Measurements from ENCODE around the gene HS6ST3. TPM values are rescaled to one million over a fixed set of nuclear protein-coding genes. Genes with fewer than 3 reads are reported as not detected.
A peak's percentile ranks its signal among the peaks of the same experiment; 100 is the strongest.

Gene HS6ST3
- total and polyA plus RNA-seq, 5 donors from 2014 or later: not detected

DNA sequence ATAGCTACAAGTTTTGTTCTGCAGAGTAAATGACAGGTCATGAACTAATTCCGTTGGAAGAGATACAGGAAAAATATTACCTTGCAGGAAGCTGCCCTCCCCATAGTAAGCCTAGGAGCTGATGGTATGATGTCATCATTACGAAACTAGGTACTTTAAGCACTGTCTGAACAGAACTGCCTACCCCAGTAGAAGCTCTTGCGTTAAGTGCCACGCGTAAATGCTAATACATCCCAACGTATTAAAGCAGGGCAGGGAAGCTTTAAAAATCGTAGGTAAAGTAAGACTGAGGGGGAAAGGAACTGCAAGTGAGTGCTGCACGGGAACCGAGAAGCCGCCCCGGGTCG lies 37.3 kb upstream of the HS6ST3 start:
- Mint-ChIP-seq H3K27me3 (peaks cover 21% of the 10 kb centered on the region), H3K4me3 (peak overlapping the region in 2 of 4 donors; percentile 39 to 49), H3K9me3 (peaks cover 0 to 16% (median 2%) of the 10 kb centered on the region in 7 donors), H3K27ac (peak overlapping the region in 1 of 3 donors; percentile 10), H3K4me1 (peaks cover 3 to 6% (median 5%) of the 10 kb centered on the region in 4 donors), H3K36me3 (no peaks in the 10 kb centered on the region)
- peaks cover 7% of the 10 kb centered on the region for H3K4me1 ChIP-seq (ENCODE audit: control insufficient read depth, insufficient read depth, low read length, poor library complexity, severe bottlenecking)
- H3K27me3 ChIP-seq (ENCODE audit: control insufficient read depth, insufficient read depth, low read length): no peaks in the 10 kb centered on the region
- ATAC-seq (ENCODE audit: low read depth in 2 of 2) (no peak), DNase-seq (no peak)
- H3K36me3 ChIP-seq (ENCODE audit: control insufficient read depth, insufficient read depth, low read length): no peaks in the 10 kb centered on the region
- H3K9me3 ChIP-seq (ENCODE audit: control insufficient read depth in 2 of 2, low read length in 2 of 2): no peaks in the 10 kb centered on the region
- no peak overlapping the region for H3K4me3 ChIP-seq (ENCODE audit: low read depth, low read length)
- H3K27ac ChIP-seq (ENCODE audit: insufficient read depth, low read length, poor library complexity, severe bottlenecking): no peak overlapping the region

- Histone ChIP-seq H3K9me3 (ENCODE audit: control insufficient read depth in 2 of 2, low read length in 2 of 2) (no peaks in the 10 kb centered on the region), H3K4me1 (ENCODE audit: control insufficient read depth, insufficient read depth, low read length, poor library complexity, severe bottlenecking) (peaks cover 7% of the 10 kb centered on the region), H3K27me3 (ENCODE audit: control insufficient read depth, insufficient read depth, low read length) (no peaks in the 10 kb centered on the region), H3K36me3 (ENCODE audit: control insufficient read depth, insufficient read depth, low read length) (no peaks in the 10 kb centered on the region), H3K27ac (ENCODE audit: insufficient read depth, low read length, poor library complexity, severe bottlenecking) (no peak within 1 kb of the TSS), H3K4me3 (ENCODE audit: low read depth, low read length) (no peak within 1 kb of the TSS)
- ATAC-seq (ENCODE audit: low read depth in 2 of 2) (peak; percentile 55 to 65), DNase-seq (no peak)
- peaks cover 0 to 12% (median 3%) of the 10 kb centered on the region in 7 donors for H3K9me3 Mint-ChIP-seq
- H3K27ac Mint-ChIP-seq: peak within 1 kb of the TSS in 1 of 3 donors; percentile 10
- H3K4me3 Mint-ChIP-seq: peak within 1 kb of the TSS in 2 of 4 donors; percentile 39 to 49
- H3K36me3 Mint-ChIP-seq: no peaks in the 10 kb centered on the region
- peaks cover 3 to 6% (median 5%) of the 10 kb centered on the region in 4 donors for H3K4me1 Mint-ChIP-seq
- peaks cover 21% of the 10 kb centered on the region for H3K27me3 Mint-ChIP-seq
These were observed 36.8 kb upstream of the HS6ST3 start, which contains the start of gene UGGT2 for GRCh38 chr13:96053003-96053703. TSS of gene UGGT2 (minus strand) at chr13:96053401. CDS start at chr13:96053312, 89 bp downstream.

DNA sequence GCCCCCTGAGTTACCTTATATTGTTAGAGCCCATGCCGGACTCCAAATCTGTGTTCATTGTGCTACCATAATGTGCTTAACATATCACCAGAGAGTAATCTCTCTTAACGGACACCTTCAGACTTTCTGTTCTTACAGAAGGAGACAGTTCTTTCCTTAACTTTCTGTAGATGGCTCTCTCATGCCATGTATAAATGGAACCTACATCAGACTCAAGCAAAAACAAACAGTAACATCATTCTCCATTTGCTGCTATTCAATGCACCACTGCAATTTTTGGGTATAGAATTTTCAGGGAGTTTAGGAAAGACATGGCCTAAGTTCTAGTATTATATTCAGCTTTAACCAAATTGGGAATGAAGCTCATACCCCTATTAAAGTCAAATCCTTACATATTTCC lies 24.1 kb upstream of the HS6ST3 start:
- peaks cover 0 to 9% (median 3%) of the 10 kb centered on the region in 7 donors for H3K9me3 Mint-ChIP-seq
- ATAC-seq (ENCODE audit: low read depth in 2 of 2): no peak

DNA sequence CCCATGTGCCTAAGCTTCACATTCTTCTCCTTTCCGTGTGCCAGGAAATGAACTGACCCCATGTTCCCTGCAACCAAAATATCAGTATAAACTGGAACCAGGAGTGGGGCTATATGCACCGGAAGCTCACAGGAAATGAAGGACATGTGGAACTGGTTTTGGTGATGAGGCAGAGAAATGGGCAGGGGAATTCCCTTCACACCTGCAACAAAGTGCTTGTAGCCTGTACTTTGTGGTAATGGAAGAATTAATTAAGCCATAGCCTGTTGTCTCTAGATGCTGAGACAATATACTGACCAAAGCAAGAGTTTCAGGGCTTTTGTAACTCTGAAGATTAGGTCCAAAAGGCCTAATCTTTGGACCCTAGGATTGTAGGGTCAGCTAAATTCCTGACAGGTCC lies 21.2 kb upstream of the HS6ST3 start:
- Histone ChIP-seq H3K9me3 (ENCODE audit: control insufficient read depth in 2 of 2, low read length in 2 of 2) (no peaks in the 10 kb centered on the region), H3K36me3 (ENCODE audit: control insufficient read depth, insufficient read depth, low read length) (no peaks in the 10 kb centered on the region), H3K4me1 (ENCODE audit: control insufficient read depth, insufficient read depth, low read length, poor library complexity, severe bottlenecking) (no peaks in the 10 kb centered on the region), H3K27me3 (ENCODE audit: control insufficient read depth, insufficient read depth, low read length) (no peaks in the 10 kb centered on the region), H3K27ac (ENCODE audit: insufficient read depth, low read length, poor library complexity, severe bottlenecking) (no peak overlapping the region), H3K4me3 (ENCODE audit: low read depth, low read length) (no peak overlapping the region)
- H3K4me3 Mint-ChIP-seq: no peak overlapping the region
- no peaks in the 10 kb centered on the region for H3K36me3 Mint-ChIP-seq
- ATAC-seq (ENCODE audit: low read depth in 2 of 2) (no peak), DNase-seq (no peak)
- H3K27ac Mint-ChIP-seq: no peak overlapping the region
- H3K4me1 Mint-ChIP-seq: no peaks in the 10 kb centered on the region
- H3K9me3 Mint-ChIP-seq: peaks cover 0 to 10% (median 3%) of the 10 kb centered on the region in 7 donors
- H3K27me3 Mint-ChIP-seq: no peaks in the 10 kb centered on the region

More for the DNA sequence above, 24.1 kb upstream of the HS6ST3 start:
- Mint-ChIP-seq H3K4me1 (no peaks in the 10 kb centered on the region), H3K4me3 (no peak overlapping the region), H3K27ac (no peak overlapping the region), H3K36me3 (no peaks in the 10 kb centered on the region), H3K27me3 (no peaks in the 10 kb centered on the region)
- H3K9me3 ChIP-seq (ENCODE audit: control insufficient read depth in 2 of 2, low read length in 2 of 2): no peaks in the 10 kb centered on the region
- no peak for DNase-seq
- no peak overlapping the region for H3K27ac ChIP-seq (ENCODE audit: insufficient read depth, low read length, poor library complexity, severe bottlenecking)
- no peaks in the 10 kb centered on the region for H3K4me1 ChIP-seq (ENCODE audit: control insufficient read depth, insufficient read depth, low read length, poor library complexity, severe bottlenecking)
- no peaks in the 10 kb centered on the region for H3K36me3 ChIP-seq (ENCODE audit: control insufficient read depth, insufficient read depth, low read length)
- no peak overlapping the region for H3K4me3 ChIP-seq (ENCODE audit: low read depth, low read length)
- no peaks in the 10 kb centered on the region for H3K27me3 ChIP-seq (ENCODE audit: control insufficient read depth, insufficient read depth, low read length)

- Mint-ChIP-seq H3K27me3 (no peaks in the 10 kb centered on the region), H3K4me3 (no peak overlapping the region), H3K4me1 (no peaks in the 10 kb centered on the region), H3K9me3 (peaks cover 0 to 10% (median 3%) of the 10 kb centered on the region in 7 donors), H3K36me3 (no peaks in the 10 kb centered on the region), H3K27ac (no peak overlapping the region)
- DNase-seq (no peak), ATAC-seq (ENCODE audit: low read depth in 2 of 2) (no peak)
- Histone ChIP-seq H3K27ac (ENCODE audit: insufficient read depth, low read length, poor library complexity, severe bottlenecking) (no peak overlapping the region), H3K36me3 (ENCODE audit: control insufficient read depth, insufficient read depth, low read length) (no peaks in the 10 kb centered on the region), H3K4me3 (ENCODE audit: low read depth, low read length) (no peak overlapping the region), H3K9me3 (ENCODE audit: control insufficient read depth in 2 of 2, low read length in 2 of 2) (no peaks in the 10 kb centered on the region), H3K4me1 (ENCODE audit: control insufficient read depth, insufficient read depth, low read length, poor library complexity, severe bottlenecking) (no peaks in the 10 kb centered on the region), H3K27me3 (ENCODE audit: control insufficient read depth, insufficient read depth, low read length) (no peaks in the 10 kb centered on the region)
These were observed 18.4 kb upstream of the HS6ST3 start for GRCh38 chr13:96071504-96071903.

DNA sequence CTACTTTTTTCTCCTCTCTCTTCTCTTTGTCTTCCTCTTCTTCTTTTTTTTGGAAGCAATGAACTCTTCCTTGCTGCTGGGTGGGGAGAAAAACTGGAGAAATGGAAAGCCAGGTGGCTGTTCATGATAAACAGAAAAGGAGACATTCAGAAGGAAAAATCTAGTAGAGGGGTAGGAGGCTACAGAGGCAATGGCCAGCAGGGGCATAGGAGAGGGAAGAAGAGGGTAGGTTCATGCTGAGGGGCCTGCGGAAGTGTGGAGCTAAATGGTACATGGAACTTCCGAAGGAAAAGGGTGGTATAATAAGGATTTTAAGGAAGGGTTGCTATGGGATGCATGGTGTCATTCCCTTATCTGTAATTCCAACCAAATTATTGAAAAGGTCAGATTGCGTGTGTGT lies 17.5 kb upstream of the HS6ST3 start:
- Histone ChIP-seq H3K27me3 (ENCODE audit: control insufficient read depth, insufficient read depth, low read length) (no peaks in the 10 kb centered on the region), H3K4me1 (ENCODE audit: control insufficient read depth, insufficient read depth, low read length, poor library complexity, severe bottlenecking) (no peaks in the 10 kb centered on the region), H3K27ac (ENCODE audit: insufficient read depth, low read length, poor library complexity, severe bottlenecking) (no peak overlapping the region), H3K36me3 (ENCODE audit: control insufficient read depth, insufficient read depth, low read length) (no peaks in the 10 kb centered on the region), H3K4me3 (ENCODE audit: low read depth, low read length) (no peak overlapping the region), H3K9me3 (ENCODE audit: control insufficient read depth in 2 of 2, low read length in 2 of 2) (no peaks in the 10 kb centered on the region)
- Mint-ChIP-seq H3K9me3 (peaks cover 1 to 10% (median 3%) of the 10 kb centered on the region in 7 donors), H3K4me3 (no peak overlapping the region), H3K27me3 (no peaks in the 10 kb centered on the region), H3K36me3 (no peaks in the 10 kb centered on the region), H3K4me1 (no peaks in the 10 kb centered on the region), H3K27ac (no peak overlapping the region)
- no peak for ATAC-seq (ENCODE audit: low read depth in 2 of 2)
- DNase-seq: no peak

- DNase-seq (no peak), ATAC-seq (ENCODE audit: low read depth in 2 of 2) (no peak)
- Histone ChIP-seq H3K4me1 (ENCODE audit: control insufficient read depth, insufficient read depth, low read length, poor library complexity, severe bottlenecking) (no peaks in the 10 kb centered on the region), H3K9me3 (ENCODE audit: control insufficient read depth in 2 of 2, low read length in 2 of 2) (no peaks in the 10 kb centered on the region), H3K4me3 (ENCODE audit: low read depth, low read length) (no peak overlapping the region), H3K27me3 (ENCODE audit: control insufficient read depth, insufficient read depth, low read length) (no peaks in the 10 kb centered on the region), H3K27ac (ENCODE audit: insufficient read depth, low read length, poor library complexity, severe bottlenecking) (no peak overlapping the region), H3K36me3 (ENCODE audit: control insufficient read depth, insufficient read depth, low read length) (no peaks in the 10 kb centered on the region)
- no peaks in the 10 kb centered on the region for H3K27me3 Mint-ChIP-seq
- no peaks in the 10 kb centered on the region for H3K36me3 Mint-ChIP-seq
- H3K27ac Mint-ChIP-seq: no peak overlapping the region
- H3K4me1 Mint-ChIP-seq: no peaks in the 10 kb centered on the region
- peaks cover 0 to 9% (median 0%) of the 10 kb centered on the region in 7 donors for H3K9me3 Mint-ChIP-seq
- H3K4me3 Mint-ChIP-seq: no peak overlapping the region
These were observed 13.9 kb upstream of the HS6ST3 start for GRCh38 chr13:96075953-96076543.

DNA sequence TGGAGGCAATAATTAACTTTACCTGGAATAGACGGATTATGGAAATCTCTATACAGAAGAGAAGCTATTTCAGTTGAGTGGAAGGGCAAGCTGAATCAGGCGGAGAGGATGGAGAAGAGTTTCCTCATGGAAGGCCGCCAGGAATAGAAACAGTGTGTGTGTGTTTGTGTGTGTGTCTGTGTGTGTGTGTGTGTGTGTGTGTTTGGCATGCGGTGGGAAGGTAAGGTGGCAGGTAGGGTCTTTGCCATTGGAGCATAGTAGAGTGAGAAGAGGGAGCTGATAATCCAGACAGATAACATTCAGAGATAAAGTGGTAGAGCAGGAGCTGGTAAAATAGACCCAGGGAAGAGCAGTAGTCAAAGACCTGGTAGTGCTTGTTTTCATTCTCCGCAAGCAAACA lies 9.2 kb upstream of the HS6ST3 start:
- H3K27me3 Mint-ChIP-seq: no peaks in the 10 kb centered on the region
- H3K36me3 Mint-ChIP-seq: no peaks in the 10 kb centered on the region
- no peak overlapping the region for H3K4me3 Mint-ChIP-seq
- Histone ChIP-seq H3K36me3 (ENCODE audit: control insufficient read depth, insufficient read depth, low read length) (no peaks in the 10 kb centered on the region), H3K4me1 (ENCODE audit: control insufficient read depth, insufficient read depth, low read length, poor library complexity, severe bottlenecking) (no peaks in the 10 kb centered on the region), H3K27me3 (ENCODE audit: control insufficient read depth, insufficient read depth, low read length) (no peaks in the 10 kb centered on the region), H3K9me3 (ENCODE audit: control insufficient read depth in 2 of 2, low read length in 2 of 2) (no peaks in the 10 kb centered on the region), H3K27ac (ENCODE audit: insufficient read depth, low read length, poor library complexity, severe bottlenecking) (no peak overlapping the region), H3K4me3 (ENCODE audit: low read depth, low read length) (no peak overlapping the region)
- H3K4me1 Mint-ChIP-seq: no peaks in the 10 kb centered on the region
- H3K9me3 Mint-ChIP-seq: peaks cover 0 to 13% (median 0%) of the 10 kb centered on the region in 7 donors
- ATAC-seq (ENCODE audit: low read depth in 2 of 2) (no peak), DNase-seq (no peak)
- no peak overlapping the region for H3K27ac Mint-ChIP-seq
